ENCODE results near the gene EREG. TPM values are rescaled to one million over a fixed set of nuclear protein-coding genes. Genes with fewer than 3 reads are reported as not detected.
"Not testable (repeated sequence)": the region's sequence is repeated elsewhere in the genome, so short reads cannot be mapped to it uniquely, and the experiment has no call there.

The EREG gene
- total RNA-seq, 1 experiment from 2014 or later = 34.0 TPM

- ChIA-PET POLR2A (interaction anchor here (0.5 kb wide), 1 partner anchor 538 kb away, joined by 3 read pairs; no protein-coding TSS in a partner anchor), CTCF (no interaction called here)
- DNase-seq (ENCODE audit: unreplicated experiment) = no peak
- peaks cover 12% of the 10 kb centered on the region for H3K4me1 Mint-ChIP-seq (ENCODE audit: insufficient read depth, unreplicated experiment)
- no peak overlapping the region for H3K27ac Mint-ChIP-seq (ENCODE audit: low read depth, unreplicated experiment)
- H3K36me3 Mint-ChIP-seq (ENCODE audit: insufficient read depth, unreplicated experiment) = no peaks in the 10 kb centered on the region
- TF ChIP-seq CTCF (IDR thresholded peaks at IDR 0.05; ENCODE audit: unreplicated experiment) = no peak
- no peak overlapping the region for H3K4me3 Mint-ChIP-seq (ENCODE audit: unreplicated experiment)
- H3K27me3 Mint-ChIP-seq (ENCODE audit: insufficient read depth, unreplicated experiment) = no peaks in the 10 kb centered on the region
- peaks cover 5% of the 10 kb centered on the region for H3K9me3 Mint-ChIP-seq (ENCODE audit: unreplicated experiment)
- no TSS peak for BruUV-seq (replicated peaks)
- intact Hi-C loops (cut with micrococcal nuclease) = no loop called here
These were observed 29.5 kb upstream of the EREG start for GRCh38 chr4:74335341-74336021.

- peak overlapping the region; percentile 26 for H3K27ac Mint-ChIP-seq (ENCODE audit: low read depth, unreplicated experiment)
- H3K9me3 Mint-ChIP-seq (ENCODE audit: unreplicated experiment) = peaks cover 13% of the 10 kb centered on the region
- peaks cover 12% of the 10 kb centered on the region for H3K4me1 Mint-ChIP-seq (ENCODE audit: insufficient read depth, unreplicated experiment)
- ChIA-PET CTCF (interaction anchor here (1.1 kb wide), 1 partner anchor 14 kb away, joined by 3 read pairs; no protein-coding TSS in a partner anchor), POLR2A (interaction anchor here (0.9 to 2.7 kb wide), 6 partner anchors 10 to 26 kb away, joined by 3 to 10 read pairs (median 4); partner anchors contain the start of gene EREG)
- intact Hi-C loops (cut with micrococcal nuclease) = no loop called here
- no peaks in the 10 kb centered on the region for H3K27me3 Mint-ChIP-seq (ENCODE audit: insufficient read depth, unreplicated experiment)
- H3K4me3 Mint-ChIP-seq (ENCODE audit: unreplicated experiment) = no peak overlapping the region
- no peaks in the 10 kb centered on the region for H3K36me3 Mint-ChIP-seq (ENCODE audit: insufficient read depth, unreplicated experiment)
- TF ChIP-seq CTCF (IDR thresholded peaks at IDR 0.05; ENCODE audit: unreplicated experiment) = no peak
- DNase-seq (ENCODE audit: unreplicated experiment) = peak; percentile 79
- BruUV-seq (replicated peaks) = no TSS peak
These were observed 26.1 kb upstream of the EREG start for GRCh38 chr4:74338792-74339333.

- Mint-ChIP-seq H3K27me3 (ENCODE audit: insufficient read depth, unreplicated experiment) (no peaks in the 10 kb centered on the region), H3K9me3 (ENCODE audit: unreplicated experiment) (peaks cover 12% of the 10 kb centered on the region), H3K36me3 (ENCODE audit: insufficient read depth, unreplicated experiment) (peaks cover 3% of the 10 kb centered on the region), H3K27ac (ENCODE audit: low read depth, unreplicated experiment) (peak overlapping the region; percentile 26), H3K4me3 (ENCODE audit: unreplicated experiment) (no peak overlapping the region), H3K4me1 (ENCODE audit: insufficient read depth, unreplicated experiment) (peaks cover 12% of the 10 kb centered on the region)
- no peak for TF ChIP-seq CTCF (IDR thresholded peaks at IDR 0.05; ENCODE audit: unreplicated experiment)
- ChIA-PET POLR2A (interaction anchor here (2.0 to 2.7 kb wide), 2 partner anchors 11 to 17 kb away, joined by 6 to 10 read pairs; no protein-coding TSS in a partner anchor), CTCF (no interaction called here)
- no peak for DNase-seq (ENCODE audit: unreplicated experiment)
- no TSS peak for BruUV-seq (replicated peaks)
- intact Hi-C loops (cut with micrococcal nuclease) = no loop called here
These were observed 25.4 kb upstream of the EREG start for GRCh38 chr4:74339501-74339900.

GRCh38 chr4:74340421-74340820 is 24.5 kb upstream of the EREG start:
- H3K27me3 Mint-ChIP-seq (ENCODE audit: insufficient read depth, unreplicated experiment); BruUV-seq (replicated peaks); DNase-seq (ENCODE audit: unreplicated experiment); H3K4me3 Mint-ChIP-seq (ENCODE audit: unreplicated experiment); CTCF ChIA-PET; H3K27ac Mint-ChIP-seq (ENCODE audit: low read depth, unreplicated experiment); H3K36me3 Mint-ChIP-seq (ENCODE audit: insufficient read depth, unreplicated experiment); intact Hi-C loops (cut with micrococcal nuclease): not testable (repeated sequence)
- H3K4me1 Mint-ChIP-seq (ENCODE audit: insufficient read depth, unreplicated experiment) = peaks cover 12% of the 10 kb centered on the region
- H3K9me3 Mint-ChIP-seq (ENCODE audit: unreplicated experiment) = peaks cover 21% of the 10 kb centered on the region
- POLR2A ChIA-PET = interaction anchor here (0.7 to 2.0 kb wide), 2 partner anchors 18 to 72 kb away, joined by 3 to 6 read pairs; no protein-coding TSS in a partner anchor
